ENCODE results near the gene TBCD.

TBCD gene

DNA sequence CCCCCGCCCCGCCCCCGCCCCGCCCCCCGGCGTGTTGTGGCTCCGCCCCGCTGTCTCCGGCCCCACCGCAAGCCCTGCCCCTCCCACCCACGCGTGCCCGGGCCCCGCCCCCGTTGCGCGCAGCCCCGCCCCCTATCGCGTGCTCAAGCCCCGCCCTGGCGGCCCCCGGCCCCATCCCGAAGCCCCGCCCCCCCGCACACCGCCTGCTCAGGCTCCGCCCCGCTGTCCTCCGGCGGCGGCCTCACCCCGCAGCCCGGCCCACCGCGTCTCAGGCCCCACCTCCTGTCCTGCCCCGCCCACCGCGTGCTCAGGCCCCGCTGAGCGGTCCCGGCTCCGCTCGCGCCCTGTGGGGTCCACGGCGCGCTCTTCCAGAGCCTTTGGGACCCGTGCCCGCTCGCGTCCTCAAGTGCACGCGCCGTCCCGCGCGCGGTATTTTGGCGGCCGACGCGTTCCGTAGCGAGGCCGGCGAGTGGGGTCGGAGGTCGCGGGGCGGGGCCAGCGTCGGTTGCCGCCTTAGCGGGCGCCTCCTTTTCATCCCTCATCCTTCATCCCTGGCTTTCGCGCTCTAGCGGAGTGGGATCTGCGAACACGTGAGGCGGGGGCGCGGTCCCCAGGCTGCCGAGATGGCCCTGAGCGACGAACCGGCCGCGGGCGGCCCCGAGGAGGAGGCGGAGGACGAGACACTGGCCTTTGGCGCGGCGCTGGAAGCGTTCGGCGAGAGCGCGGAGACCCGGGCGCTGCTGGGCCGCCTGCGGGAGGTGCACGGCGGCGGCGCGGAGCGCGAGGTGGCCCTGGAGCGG, at the start of gene TBCD:
TSS of gene TBCD (plus strand) at position 495 of the 800 bp plus-strand sequence. CDS start at position 624, 129 bp downstream.
- DNase-seq: peak; percentile 88

DNA sequence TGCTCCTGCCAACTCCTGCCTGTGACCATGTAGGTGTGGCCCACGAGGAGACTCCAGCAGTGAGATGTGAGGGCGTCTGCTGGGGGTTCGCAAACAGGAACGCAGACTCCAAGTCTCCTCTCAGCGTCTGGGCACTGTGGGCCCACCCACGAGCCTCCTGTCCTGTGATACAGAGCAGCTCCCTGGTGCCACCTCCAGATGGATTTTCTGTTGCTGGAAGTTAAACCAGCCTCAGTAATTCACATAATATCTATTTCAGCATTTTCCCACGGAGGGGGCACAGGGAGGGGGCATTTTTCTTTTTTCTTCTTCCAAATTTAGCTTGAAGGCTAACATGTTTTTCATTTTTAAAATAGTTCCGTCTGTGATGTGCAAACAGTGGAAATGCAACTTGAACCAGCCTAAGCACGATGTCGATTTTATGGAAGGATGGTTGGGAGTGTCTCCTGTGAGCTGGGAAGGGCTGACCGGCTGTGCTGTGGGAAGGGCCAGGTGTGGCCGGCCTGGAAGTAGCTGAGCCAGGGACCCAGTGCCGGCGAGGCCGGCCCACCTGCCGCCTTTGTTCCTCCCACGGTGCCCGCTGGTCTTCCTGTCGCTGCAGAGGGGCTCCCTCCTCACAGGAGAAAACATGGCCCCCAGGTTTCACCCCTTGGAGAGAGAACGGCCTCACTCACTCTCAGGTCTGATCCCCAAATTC, 49.5 kb upstream of the TBCD start:
- no peak for DNase-seq

DNA sequence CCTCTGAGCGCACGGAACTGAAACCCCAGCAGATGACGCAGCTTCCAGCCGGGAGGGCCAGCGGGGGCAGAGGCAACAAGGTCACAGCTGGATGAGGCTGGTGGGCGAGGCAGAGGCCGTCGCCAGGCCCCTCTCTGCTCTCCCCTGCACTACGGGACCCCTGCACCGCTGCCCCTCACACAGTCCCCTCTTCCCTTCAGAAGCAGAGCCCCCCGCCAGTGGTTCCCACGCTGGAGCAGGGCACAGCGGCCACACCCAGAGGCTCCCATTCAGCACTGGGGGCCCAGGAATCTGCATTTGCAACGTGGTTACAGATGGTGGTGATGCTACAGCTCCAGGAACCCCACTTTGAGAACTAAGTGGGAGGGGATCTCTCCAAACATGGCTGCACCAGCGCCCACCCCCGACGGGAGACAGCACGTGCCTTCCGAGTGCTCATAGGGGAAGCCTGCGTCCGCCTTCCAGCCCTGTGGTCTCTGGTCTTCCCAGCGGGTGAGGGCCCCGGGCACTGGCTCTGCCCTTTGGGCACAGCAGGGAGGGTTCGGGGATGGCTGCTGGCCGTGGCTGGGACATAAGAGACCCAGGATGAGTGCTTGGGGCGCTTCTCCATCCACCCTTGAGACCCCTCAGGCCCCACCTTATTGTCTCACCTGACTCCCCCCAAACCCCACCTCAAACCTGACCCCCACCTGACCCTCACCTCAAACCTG, 48.7 kb upstream of the TBCD start:
- no peak for DNase-seq

DNA sequence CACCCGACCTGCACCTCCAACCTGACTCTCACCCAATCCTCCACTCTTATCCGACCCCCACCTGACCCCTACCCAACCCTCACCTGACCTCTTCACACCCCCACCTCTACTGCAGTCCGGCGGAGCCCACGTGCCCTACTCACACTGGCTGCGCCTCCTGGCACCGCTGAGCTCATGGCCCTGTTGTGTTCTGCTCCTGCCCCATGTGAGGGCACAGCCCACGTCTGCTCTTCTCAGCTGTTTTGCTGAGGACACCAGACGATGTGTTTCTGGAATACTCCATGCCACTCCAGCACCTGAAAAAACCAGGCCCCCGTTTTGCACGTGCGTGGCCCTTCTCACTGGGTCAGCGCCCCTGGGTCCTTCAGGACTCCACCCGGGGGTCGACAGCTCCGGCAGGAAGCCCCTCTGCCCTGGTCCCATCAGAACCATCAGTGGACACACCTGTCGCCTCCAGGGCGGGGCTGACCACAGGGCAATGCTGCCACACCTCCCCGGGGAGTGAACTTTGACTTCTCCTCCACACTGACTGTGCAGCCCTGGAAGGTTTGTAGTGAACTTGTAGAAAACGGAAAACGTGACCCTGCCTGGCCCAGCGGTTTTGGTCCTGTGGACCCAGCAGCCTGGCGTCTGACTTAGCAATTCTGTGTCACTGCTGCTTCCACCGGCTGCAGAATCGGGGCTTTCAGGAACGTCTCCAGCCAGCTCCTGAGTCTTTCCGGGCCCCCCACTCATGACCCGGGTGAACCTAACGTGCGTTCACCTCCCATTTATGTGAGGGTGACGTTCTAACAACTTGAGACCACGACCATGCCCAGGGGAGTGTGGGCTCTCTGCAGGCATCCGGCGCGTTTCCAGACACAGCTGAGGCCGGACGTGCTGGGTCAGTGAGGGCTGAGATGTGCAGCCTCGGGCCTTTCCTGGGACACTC, 47.7 kb upstream of the TBCD start:
- no peak for DNase-seq

DNA sequence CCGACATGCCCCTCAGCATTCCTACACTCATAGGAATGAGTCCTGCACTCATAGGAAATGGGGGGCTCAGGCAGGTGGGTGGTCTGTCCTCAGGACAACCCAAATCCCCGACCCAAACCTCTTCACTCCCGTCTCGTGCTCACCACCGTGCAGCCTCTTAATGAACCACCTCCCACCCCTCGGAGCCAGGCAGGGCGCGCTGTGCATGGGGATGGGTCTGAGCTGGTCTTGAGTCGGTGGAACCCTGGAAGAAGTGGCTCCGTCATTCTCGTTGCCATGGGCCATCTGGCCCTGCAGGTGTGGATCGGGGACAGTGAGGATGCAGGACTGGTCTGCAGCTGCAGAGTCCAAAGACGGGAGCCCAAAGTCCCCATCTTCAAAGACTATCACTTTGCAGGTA, 47.0 kb upstream of the TBCD start:
- no peak for DNase-seq

DNA sequence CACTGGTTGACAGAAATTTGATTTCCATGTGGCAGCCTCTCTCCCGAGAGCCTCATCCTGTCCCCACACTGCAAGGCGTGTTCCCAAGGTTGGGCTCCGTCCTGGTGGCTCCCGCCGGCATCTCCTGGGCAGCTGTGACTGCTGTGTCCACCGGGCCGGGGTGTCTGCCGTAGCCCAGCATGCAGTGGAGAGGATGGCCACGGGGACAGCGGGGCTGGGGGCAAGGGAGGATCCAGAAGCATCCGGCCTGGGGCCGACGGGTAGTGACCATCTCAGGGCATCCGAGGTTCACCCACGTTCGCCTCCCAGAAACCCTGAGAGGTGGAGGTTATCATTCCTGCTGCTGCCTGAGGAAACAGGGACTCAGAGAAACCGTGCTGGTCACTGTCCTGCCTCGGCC, 46.1 kb upstream of the TBCD start:
- DNase-seq: no peak

DNA sequence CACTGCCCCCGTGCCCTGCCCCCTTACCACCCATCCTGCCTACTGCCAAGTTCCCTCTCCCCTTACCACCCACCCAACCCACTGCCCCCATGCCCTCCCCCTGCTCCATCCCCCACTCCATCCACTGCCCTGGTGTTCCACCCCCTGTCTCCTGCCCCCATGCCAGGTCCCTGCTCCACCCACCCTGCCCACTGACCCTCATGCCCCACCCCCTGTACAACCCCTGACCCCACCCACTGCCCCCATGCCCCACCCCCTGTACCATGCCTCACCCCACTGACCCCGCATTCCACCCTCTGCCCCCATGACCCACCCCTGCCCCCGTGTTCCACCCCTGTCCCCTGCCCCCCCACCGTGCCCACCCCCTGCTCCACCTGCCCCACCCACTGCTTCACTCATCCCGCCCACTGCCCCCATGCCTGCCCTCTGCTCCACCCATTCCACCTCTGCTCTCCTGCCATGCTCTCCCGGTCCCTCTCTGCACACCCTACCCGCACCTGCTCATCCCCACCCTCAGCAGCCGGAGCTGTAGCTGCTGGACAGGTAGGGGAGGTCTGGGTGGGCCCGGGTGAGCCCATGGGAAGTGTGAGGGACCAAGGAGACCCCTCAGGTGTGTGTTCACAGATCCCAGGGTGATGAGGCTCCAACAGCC, 42.7 kb upstream of the TBCD start:
- no peak for DNase-seq

DNA sequence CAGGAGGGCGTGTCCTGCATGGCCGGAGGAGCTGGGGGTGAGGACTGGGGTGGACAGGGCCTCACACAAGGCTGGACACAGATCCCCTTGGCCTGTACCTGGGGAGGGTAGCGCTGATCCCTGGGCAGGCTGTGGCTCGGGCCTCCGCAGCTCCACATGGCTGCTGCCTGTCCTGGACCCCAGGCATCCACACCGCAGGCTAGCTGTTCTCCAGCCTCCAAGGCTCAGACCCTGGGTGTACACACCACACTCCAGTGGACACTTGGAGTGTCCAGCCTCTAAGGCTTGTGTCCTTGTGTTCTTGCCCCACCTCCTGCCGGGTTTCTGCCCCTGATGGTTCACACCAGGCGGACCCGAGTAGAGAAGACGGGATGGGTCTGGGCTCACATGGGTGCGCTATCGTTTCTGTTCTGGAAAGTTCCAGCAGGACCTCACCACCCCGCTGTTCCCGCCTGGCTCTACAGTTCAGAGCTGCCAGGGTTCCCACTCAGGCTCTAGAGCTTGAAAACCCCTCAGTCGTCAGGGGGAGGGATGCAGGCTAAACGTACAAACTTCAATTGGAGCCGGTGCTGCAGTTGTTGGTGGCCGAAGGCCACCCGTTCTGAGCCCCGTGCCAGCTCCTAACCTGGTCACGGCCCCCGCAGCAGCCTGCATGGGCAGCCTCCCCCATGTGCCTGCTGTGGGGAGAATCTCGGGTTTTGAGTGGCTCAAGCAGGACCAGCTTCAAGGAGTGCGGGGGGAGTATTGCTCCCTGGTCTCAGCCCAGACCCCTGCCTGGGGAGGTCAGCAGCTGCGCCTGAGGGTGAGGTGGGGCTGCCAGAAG, 42.0 kb upstream of the TBCD start:
- DNase-seq: no peak

DNA sequence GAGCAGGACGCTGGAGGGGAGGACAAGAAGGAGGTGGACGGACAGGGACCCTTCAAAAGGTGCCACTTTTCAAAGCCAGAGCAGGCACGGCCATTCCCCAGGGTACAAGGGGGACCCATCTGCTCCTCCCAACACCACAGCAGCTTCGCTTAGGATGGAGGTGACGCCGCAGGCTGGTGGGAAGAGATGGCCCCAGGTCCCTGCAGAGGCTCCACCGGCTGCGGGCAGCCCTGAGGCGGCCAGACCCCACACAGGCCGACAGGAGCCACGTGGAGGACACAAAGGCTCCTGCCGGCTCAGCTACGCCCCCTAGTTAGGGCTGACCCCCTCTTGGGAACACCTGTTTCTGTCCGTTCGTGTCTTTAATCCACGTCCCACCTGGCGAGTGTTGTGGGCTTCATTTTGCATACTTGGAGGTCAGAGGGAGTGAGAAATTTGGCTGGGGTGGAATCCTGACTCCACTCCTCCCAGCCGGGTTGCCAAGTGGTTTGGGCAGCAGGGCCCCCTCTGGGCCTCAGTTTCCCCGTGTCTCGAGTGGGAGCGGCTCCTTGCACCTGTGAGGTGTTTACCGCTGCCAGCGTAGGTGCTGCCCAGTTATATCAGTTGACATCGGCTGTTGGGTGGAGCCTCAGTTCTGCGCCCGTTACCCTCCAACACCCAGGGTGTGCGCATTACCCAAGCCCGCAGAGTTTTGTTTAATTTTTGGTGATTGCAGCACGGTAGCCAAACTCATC, 41.2 kb upstream of the TBCD start:
- DNase-seq: no peak

DNA sequence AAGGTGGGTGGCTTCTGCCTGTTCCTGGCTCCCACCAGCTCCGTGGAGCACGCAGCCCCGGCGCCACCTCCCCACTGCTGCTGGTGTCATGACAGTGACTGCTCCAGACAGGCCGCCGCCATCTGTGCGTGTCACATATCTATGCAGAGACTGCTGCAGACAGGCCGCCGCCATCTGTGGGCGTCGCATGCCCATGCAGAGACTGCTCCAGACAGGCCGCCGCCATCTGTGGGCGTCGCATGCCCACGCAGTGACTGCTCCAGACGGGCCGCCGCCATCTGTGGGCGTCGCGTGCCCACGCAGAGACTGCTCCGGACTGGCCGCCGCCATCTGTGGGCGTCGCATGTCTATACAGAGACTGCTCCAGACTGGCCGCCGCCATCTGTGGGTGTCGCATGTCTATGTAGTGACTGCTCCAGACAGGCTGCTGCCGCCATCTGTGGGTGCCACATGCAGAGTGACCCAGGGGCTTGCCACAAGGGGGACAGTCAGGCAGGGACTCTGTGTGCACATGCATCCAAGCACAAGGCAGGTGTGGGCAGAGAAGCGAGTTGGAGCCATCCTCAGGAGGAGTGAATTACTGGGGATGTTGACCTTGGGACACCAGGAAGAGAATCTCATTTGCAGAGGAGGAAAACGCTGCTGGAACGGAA, 38.7 kb upstream of the TBCD start:
- no peak for DNase-seq

DNA sequence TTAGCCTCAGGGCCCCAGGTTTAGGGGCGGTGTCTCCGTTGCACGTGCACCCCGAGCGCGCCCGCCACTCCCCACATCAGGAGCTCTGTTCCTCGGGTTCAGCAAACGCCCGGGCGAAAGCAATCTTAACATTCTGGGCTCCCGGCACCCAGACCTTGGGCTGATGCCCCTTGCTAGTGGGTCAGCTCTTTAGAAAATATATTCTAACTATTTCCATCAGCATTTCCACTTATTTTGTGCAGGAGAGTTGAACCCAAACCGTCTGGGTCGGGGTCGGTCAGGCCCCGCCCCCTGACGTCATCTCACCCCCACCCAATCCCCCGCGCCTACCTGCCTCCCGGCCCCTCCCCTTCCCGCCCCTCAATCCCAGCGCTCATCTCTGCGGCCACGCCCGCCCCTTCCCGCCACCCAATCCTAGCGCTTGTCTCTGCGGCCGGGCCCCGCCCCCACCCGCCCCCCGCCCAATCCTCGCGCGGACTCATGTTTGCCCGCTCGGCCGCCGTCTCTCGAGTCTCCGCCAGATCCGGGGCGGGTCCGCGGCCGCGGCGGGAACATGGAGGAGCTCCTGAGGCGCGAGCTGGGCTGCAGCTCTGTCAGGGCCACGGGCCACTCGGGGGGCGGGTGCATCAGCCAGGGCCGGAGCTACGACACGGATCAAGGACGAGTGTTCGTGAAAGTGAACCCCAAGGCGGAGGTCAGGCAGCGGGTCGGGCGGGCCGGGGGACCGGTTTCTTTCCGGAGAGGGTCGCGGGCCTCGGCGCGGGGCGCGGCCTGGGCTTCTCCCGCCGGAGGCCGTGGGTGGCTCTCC, 35.5 kb upstream of the TBCD start, which contains the start of gene FN3KRP:
TSS of gene FN3KRP (plus strand) at position 504 of the 808 bp plus-strand sequence. CDS start at position 554, 50 bp downstream.
- DNase-seq: peak; percentile 89

DNA sequence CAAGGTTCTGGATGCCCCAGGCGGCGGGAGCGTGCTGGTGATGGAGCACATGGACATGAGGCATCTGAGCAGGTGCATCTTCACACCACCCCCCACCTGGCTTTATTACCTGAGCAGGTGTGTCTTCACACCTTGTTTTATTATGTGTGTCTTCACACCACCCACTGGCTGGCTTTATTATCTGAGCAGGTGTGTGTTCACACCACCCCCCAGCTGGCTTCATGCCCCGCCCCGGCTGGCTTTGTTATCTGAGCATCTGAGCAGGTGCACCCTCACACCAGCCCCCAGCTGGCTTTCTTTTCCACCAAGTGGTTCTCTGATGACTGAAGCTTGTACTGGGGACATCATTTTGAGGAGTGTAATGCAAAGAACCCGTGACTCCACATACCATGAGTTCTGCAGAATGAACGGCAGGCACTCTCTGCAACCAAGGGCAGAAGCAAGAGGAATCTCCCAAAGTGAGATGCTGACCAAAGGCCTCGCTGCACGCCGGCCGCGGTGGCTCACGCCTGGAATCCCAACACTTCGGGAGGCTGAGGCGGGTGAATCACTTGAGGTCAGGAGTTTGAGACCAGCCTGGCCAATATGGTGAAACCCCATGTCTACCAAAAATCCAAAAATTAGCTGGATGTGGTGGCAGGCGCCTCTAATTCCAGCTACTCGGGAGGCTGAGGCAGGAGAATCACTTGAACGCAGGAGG, 32.7 kb upstream of the TBCD start:
- DNase-seq: no peak

DNA sequence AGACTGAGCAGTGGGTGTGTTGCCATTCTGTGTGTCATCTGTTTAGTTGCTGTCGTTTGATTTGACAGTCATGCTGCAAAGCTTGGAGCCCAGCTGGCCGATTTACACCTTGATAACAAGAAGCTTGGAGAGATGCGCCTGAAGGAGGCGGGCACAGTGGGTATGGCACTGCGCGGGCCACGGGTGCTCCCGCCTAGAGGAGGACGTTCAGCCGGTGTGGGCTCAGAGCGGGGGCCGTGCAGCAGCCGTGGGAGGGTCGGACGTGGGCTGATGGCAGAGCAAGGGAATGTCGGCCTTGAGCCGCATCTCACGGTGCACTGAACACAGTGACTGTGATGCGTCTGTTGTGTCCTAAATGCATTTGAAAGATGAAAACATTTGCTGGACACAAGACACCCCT, 31.7 kb upstream of the TBCD start:
- no peak for DNase-seq

DNA sequence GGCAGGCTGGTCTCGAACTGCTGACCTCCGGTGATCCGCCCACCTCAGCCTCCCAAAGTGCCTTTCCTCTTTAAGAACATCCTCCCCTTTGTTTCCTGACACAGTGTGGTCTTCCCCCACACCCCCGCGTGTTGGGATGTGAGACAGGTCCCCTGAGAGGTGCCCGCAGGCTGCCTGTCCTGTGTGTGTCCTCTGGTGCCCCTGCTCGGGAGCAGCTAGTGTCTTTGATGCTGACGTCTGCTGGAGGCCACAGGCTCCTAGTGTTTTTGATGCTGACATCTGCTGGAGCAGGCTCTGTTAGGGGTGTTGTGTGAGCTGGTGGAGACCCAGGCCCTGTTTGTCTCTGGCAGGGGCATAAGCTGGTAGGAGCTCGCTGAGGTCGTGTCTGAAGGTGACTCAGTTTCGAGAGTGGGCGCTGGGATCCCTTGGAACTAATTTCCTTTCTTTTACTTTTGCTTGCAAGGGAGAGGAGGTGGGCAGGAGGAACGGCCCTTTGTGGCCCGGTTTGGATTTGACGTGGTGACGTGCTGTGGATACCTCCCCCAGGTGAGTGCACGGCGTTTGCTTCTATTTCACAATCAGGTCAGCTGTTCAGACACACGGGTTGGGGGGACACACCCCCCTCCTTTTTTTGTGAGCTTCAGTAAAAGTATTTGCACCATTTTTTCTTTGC, 29.4 kb upstream of the TBCD start:
- no peak for DNase-seq

DNA sequence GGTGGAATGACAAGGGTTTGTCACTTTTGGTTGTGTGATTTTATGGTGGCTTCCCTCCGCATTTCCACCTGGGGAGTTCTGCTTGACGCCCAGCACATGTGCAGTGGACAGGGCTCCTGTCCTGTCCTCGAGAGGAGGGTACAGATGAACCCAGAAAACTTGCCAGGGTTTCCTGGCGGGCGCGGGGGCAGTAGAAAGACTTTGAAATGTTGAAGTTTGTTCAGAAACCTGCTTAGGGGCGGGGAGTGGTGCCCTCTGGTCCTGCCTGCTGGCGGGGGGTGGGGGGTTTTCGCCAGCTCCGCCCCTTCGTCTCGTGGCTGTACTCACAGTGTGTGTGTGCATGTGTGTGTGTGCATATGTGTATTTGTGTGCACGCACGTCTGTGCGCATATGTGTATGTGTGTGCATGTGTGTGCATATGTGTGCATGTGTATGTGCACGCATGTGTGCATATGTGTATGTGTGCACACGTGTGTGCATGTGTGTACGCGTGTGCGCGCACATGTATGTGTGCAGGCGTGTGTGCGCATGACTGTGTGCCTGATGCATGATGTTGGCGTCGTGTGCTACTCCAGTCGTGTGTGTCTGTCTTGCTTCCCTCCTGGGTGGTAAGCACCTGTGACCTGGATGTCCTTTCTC, 28.6 kb upstream of the TBCD start:
- DNase-seq: no peak

DNA sequence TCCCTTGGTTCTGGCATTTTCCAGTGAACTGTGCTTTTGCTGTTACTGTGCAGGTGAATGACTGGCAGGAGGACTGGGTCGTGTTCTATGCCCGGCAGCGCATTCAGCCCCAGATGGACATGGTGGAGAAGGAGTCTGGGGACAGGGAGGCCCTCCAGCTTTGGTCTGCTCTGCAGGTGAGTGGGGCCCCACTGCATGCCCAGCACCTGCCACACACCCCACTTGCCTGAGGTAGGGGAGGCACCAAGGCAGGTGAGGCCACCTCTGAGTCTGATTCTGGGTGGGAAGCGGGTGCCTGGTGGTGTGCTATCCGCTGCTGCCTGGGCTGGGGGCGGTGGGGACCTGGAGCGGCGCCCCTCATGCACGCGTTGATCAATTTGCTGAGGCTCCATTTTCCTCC, 25.4 kb upstream of the TBCD start:
- DNase-seq: no peak

Measured in NCI-H1694 treated with DMSO at 0.1 percent for 48 hours (cell line).